ENCODE measurements around the gene ATP5F1D.
A peak's percentile ranks its signal among the peaks of the same experiment; 100 is the strongest.

Gene ATP5F1D

GRCh38 chr19:1270854-1271527 lies 29.4 kb downstream of the ATP5F1D start:
- DNase-seq (ENCODE audit: low spot score): no peak

- no peak for DNase-seq (ENCODE audit: low spot score)
Measured at GRCh38 chr19:1271528-1272422, 30.2 kb downstream of the ATP5F1D start.

GRCh38 chr19:1272423-1273262 lies 31.1 kb downstream of the ATP5F1D start:
- no peak for DNase-seq (ENCODE audit: low spot score)

GRCh38 chr19:1273263-1274041 lies 31.9 kb downstream of the ATP5F1D start:
- no peak for DNase-seq (ENCODE audit: low spot score)

GRCh38 chr19:1274081-1274851 lies 32.7 kb downstream of the ATP5F1D start:
- DNase-seq (ENCODE audit: low spot score): no peak

GRCh38 chr19:1274852-1275259 lies 33.3 kb downstream of the ATP5F1D start:
- DNase-seq (ENCODE audit: low spot score): no peak

GRCh38 chr19:1275260-1275975 lies 33.9 kb downstream of the ATP5F1D start, which contains the start of gene FAM174C:
Gene FAM174C (plus strand): TSS chr19:1275530. CDS start chr19:1275550, 20 bp downstream.
- peak; percentile 97 for DNase-seq (ENCODE audit: low spot score)

- no peak for DNase-seq (ENCODE audit: low spot score)
Measured at GRCh38 chr19:1275976-1276627, 34.6 kb downstream of the ATP5F1D start.

- DNase-seq (ENCODE audit: low spot score): no peak
Measured at GRCh38 chr19:1276628-1277022, 35.1 kb downstream of the ATP5F1D start.

GRCh38 chr19:1277061-1277460 lies 35.5 kb downstream of the ATP5F1D start:
- DNase-seq (ENCODE audit: low spot score): no peak

GRCh38 chr19:1278074-1278473 lies 36.5 kb downstream of the ATP5F1D start:
- no peak for DNase-seq (ENCODE audit: low spot score)

GRCh38 chr19:1278713-1279660 lies 37.4 kb downstream of the ATP5F1D start:
- DNase-seq (ENCODE audit: low spot score): no peak

GRCh38 chr19:1279782-1280341 lies 38.3 kb downstream of the ATP5F1D start:
- DNase-seq (ENCODE audit: low spot score): peak; percentile 91

- DNase-seq (ENCODE audit: low spot score): no peak
Measured at GRCh38 chr19:1280636-1281568, 39.4 kb downstream of the ATP5F1D start.

GRCh38 chr19:1281569-1282287 lies 40.2 kb downstream of the ATP5F1D start:
- DNase-seq (ENCODE audit: low spot score): no peak

GRCh38 chr19:1282588-1283206 lies 41.1 kb downstream of the ATP5F1D start:
- no peak for DNase-seq (ENCODE audit: low spot score)
